GM21447 (cell line): ENCODE measurements around the gene ZFP3.
A peak's percentile ranks its signal among the peaks of the same experiment; 100 is the strongest.
"Not testable (repeated sequence)": the region's sequence is repeated elsewhere in the genome, so short reads cannot be mapped to it uniquely, and the experiment has no call there.

ENCODE experiments used
- ATAC-seq: cut with Tn5 transposase; IDR thresholded peaks from one replicate; pipeline ENCODE4 v1.9.1; 2021; ENCODE audit not compliant: unreplicated experiment

Gene ZFP3

DNA sequence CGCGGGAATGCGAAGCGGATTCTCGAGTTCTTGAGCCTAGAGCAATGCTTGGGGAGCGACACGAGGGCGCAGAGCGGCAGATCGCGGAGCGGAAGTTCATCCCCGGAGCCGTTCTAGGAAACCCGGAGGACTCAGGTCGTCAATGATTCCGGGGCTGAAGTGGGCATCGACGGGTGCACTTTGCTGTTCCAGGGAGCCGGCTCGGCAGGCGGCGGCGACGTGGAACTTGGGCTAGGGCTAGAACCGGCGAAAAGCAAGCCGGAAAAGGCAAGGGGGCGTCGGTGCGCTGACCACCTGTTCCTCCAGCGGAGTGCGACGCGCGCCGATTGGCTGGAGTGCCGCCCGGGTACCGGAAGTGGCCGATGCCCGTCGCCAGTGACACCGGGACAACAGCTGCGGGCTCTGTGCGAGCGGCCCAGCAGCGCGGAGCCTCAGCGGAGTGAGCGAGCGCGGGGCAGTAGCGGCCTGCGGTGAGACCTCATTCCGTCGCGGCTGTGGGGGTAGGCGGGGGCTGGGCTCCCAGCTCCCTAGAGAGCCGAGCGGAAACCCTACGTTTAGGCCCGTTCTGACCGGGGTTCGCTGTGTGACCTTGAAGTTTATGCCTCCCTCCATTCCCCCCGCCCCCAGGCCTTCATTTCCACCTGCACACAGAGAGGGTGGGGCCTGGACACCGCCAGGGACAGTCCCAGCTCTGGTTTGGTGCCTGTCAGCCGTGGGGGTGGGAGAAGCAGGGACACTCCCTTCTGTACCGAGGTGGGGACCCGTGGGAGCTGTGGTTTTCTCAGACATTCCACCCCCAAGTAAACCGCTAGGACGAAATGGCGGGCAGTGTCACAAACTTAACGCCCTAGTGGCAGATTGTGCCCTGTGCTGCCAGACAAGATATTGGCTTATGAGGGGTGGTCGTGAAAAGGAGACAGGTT is at the start of gene ZFP3:
TSS of gene ZFP3 (plus strand) at position 362 of the 923 bp plus-strand sequence. CDS start 13,038 bp downstream, outside the sequence.
- ATAC-seq = peak; percentile 68

DNA sequence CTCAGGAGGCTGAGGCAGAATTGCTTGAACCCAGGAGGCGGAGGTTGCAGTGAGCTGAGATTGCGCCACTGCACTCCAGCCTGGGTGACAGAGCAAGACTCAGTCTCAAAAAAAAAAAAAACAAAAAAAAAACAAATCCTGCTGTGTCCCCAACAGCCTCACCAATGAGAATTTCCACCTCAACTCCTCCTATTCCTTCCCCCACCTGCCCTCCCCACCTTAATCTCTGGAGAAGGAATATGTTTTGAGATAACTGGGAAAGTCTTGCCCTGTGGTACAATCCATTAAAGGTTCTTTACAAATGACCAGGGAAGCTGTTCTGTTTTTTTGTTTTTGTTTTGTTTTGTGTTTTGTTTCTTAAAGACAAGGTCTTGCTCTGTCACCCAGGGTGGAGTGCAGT is 48.1 kb upstream of the ZFP3 start:
- ATAC-seq = not testable (repeated sequence)

DNA sequence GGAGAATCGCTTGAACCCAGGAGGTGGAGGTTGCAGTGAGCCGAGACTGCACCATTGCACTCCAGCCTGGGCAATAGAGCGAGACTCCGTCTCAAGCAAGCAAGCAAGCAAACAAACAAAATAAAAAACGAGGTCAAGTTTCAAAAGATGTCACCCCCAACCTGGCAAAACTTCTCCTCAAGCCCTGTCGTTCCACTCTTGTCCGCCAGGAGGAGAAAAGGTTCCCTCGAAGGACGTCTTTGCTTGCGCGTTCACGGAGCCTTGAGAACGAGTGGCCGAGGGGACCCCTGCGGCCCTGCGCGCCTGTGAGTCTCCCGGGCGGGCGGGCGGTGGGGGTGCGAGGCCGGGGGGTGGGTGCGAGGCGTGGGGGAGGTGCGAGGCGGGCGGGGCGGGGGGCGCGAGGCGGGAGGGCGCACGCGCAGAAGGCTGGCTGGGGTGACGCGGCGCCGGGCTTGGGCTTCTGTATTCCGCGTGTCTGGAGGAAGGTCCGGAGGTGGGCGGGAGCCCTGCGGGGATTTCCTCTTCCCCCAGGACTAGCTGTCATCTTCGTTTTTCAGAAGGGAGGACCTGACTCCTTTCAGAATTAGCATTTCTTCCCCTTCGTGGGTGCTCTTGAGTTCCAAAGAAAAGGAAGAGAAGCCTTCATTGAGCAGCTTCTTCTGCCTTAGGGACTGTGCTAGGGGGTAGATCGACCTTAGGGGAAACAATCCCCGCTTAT is 46.7 kb upstream of the ZFP3 start:
- peak; percentile 63 for ATAC-seq

DNA sequence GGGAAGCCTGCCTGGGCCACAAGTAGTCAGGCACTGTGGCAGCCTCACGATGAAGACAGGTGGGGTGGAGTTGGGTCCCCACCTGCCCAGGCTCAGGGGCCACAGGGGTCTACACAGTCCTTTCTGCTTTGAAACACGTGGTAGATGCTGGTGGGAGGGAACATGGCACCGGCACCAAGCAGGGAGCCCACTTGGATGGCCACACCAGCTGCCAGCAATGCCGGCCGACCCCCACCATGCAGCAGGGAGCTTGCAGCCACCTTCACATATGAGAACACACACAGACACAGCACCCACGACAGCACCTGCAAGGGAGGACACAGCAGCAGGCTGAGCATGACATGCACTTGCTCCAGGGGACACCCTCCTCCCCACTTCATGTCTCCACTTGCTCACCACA is 45.4 kb upstream of the ZFP3 start:
- no peak for ATAC-seq

DNA sequence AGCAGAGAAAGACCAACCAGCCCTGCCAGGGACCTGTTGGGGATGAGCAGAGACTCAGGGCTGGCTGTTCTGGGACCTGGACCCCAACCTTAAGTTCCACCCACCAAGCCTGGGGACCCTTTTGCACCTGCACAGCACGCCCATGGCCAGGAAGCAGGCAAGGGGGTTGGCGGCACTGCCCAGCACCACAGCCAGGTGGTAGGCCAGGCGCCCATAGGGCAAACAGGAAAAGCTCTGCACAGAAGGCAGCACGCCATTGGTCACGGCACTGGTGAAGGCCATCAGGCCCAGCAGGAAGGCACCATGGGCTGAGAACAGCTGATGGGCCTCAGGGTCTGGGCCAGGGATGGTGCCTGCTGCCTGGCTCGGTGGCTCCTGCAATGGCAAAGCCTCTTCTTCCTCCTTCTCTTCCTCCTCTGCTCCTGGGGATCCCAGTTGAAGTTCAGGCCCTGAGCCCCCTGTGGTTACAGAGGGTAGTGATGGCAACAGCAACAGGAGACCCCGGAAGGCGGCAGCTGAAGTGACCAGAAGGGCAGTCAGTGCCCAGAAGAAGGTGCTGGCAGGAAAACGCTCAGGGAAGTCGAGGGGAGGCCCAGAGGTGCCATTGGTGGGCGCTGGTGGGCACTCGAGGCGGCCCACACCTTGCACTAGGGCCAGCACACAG is 44.8 kb upstream of the ZFP3 start:
- no peak for ATAC-seq

DNA sequence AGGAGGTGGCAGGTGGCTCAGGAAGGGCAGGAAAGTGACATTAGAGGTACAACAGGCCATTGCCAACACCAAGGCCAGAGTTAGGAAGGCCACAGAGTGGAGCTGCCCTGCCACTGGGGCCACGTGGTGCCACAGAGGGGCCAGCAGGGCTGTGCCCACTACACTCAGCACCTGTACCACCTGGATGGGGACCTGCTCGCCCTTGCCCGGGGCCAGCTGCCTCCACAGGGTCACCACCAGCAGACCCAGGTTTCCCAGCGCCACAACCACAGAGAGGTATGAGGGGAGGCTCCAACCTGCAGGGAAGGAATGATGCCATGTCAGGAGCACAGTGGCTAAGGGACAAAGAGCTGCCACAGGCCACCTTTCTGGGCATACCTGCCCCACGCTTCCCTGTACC is 44.2 kb upstream of the ZFP3 start:
- no peak for ATAC-seq

DNA sequence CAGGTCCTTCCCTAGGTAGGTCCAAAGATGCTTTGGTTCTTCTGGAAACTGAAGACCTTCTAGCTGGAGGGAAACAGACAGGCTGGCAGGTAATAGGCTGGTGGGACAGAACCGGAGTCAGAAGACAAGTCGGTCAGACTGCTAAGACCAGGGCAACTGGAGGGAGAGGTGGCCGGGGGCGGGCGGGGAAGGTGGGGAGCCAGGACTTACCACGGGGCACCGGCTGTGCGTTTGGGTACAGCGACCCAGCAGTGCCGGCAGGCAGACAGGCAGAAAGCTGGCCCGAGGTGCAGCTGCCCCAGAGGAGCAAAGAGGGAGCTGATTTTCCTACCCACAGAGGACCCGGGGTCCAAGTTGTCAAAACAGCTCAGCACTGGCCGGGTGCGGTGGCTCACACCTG is 43.6 kb upstream of the ZFP3 start:
- no peak for ATAC-seq

DNA sequence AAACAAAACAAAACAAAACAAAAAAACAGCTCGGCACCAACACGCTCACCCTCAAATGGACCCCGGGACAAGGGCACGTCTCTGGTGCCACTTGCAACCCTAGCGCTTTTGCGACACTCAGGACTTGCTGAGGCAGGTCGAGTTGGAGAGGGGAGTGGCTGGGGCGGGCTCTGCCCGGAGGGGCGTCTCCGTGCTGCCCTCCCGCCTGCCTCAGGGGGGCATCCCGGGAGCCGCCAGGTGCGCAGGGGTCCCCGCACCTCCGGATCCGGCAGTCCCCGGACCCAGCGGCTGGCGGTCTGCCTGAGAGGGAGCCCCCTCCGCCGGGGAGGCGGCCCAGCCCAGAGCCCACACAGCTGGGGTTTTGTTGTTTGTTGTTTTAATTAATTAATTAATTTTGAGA is 43.0 kb upstream of the ZFP3 start, which contains the start of gene SLC52A1:
TSS of gene SLC52A1 (minus strand) at position 112 of the 400 bp plus-strand sequence. CDS start 820 bp downstream, outside the sequence.
- no peak for ATAC-seq

DNA sequence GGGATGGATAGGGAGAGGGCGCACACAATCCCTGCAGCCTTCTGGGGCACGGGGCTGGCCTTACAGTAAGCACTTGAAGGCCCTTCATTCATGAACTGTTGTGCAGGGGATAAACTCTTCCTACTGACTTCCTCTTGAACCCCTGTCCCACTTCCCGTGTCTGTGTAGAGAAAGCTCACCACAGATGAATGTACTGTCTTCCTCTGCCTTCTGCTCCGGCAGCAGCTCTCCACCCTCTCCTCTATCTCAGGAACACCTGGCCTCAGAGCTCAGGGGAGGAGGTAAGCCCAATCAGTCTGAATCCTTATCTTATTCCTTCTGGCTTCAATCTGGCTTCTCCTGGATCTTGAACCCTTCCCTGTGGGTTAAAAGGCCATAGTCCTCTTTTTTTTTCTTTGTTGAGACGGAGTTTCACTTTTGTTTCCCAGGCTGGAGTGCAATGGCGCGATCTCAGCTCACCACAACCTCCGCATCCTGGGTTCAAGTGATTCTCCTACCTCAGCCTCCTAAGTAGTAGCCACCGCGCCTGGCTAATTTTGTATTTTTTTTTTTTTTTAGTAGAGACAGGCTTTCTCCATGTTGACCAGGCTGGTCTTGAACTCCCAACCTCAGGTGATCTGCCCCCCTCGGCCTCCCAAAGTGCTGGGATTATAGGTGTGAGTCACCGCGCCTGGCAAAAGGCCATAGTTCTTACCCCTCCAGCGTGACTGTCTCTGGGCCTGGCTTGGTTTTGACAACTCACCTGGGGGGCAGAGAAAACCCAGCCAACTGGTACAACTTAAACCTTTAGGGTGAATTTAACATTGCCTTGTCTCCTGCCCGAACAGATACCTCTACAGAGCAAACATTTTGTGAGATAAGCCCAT is 35.9 kb upstream of the ZFP3 start:
- no peak for ATAC-seq

DNA sequence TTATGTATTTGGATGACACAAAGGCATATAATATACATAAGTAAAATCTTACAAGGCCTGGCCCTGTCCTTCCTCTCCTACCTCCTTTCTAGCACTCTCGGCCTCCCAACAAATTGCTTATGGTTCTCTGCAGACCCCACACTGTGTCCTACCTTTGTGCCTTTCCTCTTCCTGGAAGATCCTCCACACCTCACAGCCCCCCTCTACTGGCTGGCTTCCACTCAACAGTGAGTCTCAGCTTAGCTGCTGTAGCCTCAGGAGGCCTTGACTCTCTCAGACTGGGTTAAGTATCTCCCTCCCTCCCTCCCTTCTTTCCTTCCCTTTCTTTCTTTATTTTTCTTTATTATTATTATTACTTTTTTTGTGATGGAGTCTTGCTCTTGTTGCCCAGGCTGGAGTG is 34.7 kb upstream of the ZFP3 start:
- no peak for ATAC-seq

DNA sequence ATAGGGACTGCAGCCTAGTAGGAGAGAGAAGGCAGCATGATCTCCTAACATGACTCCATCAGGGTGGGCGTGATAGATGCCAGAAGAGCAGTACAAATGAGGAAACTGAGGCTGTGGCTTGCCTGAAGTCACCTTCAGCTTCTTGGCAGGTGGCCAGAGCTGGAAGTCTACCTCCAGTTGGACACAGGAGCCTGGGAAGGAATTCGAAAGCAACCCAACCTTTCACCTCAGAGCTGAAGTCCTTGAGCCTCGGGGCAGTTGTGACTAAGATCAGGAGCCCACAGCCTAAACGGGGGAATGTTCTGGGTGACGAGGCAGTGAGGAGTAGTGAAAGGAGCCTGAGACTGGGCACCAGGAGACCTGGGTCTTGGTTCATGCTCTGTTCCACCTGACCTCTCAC is 33.6 kb upstream of the ZFP3 start:
- ATAC-seq = no peak

DNA sequence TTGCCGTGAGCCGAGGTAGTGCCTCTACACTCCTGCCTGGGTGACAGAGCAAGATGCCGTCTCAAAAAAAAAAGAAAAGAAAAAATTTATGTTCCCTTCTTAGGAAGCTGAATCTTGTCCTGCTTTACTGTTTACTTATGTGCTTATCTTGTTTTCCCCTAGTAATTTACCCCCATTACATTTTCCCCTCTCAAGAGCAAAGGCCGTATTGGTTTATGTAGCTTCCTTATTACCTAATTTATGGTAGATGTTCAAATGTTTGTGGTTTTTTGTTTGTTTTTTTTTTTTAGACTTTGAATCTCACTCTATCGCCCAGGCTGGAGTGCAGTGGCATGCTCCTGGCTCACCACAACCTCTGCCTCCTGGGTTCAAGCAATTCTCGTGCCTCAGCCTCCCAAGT is 32.8 kb upstream of the ZFP3 start:
- no peak for ATAC-seq

DNA sequence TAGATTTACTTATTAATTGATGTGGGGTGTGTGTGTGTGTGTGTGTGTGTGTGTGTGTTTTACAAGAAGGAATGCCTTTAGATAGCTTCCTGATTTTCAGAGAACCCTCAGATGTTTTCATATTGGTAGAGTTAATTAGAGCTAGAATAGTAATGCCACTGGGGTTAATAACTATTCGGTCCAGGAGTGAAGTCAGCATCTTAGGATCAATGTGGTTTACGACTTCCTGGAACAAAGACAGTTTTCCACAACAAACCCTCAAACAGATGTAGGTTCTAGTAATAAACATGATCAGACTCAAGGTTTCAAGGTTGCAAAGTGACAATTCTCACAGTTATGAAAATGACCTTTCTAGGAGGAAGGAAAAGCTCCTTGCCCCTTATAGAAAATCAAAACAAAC is 30.8 kb upstream of the ZFP3 start:
- no peak for ATAC-seq

DNA sequence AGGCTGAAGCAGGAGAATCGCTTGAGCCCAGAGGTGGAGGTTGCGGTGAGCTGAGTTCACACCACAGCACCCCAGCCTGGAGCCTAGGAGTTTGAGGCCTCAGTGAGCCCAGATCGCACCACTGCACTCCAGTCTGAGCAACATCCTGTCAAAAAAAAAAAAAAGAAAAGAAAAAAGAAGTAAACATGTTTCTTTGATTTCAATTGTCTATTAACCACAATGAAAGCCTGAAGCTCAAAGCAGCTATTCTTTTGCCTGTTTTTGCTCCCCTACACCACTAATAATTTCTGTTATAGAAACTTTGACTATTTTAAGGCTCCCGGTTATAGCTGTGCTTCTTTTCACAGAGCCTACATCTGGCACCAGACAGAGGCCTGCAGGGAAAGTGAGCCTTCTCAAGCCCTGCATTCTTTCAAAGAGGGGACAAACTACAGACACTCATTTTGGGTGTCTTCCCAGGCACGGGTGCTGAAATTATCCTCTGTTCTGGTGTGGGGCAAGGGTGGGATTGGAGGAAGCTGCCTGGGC is 28.9 kb upstream of the ZFP3 start:
- ATAC-seq = no peak

DNA sequence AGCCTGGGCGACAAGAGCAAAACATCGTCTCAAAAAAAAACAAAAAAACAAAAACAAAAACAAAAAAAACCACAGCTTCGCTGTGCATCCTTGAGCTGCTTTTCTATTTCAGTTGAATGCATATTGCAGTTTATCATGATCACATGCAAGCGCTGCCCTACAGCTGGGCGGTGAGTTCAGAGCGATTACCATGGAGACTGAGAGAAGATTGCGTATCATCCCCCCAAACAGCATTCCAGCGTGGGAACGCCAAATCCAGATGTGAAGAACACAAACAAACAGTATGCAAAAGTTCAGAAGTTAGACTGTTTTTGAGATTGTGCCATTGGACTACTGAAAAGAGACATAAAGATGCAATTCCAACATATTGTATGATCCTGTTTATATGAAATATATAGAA is 28.0 kb upstream of the ZFP3 start:
- ATAC-seq = no peak

DNA sequence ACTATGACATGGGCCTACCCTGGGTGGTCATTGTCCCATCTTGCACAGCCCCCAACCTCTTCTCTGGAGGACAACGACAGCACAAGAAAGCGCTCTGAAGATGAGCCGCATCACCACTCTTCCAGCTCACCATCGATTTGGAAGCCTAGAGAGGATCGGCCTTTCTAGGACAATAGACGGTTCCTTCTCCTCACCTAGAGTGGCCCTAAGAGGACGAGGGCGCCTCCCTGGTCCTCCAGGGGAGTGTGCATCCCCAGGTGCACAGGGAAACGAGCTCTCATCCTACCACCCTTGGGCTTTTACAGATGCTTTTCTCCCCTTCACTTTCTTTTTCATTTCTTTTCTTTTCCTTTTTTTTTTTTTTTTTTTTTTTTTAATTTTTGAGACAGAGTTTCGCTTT is 22.7 kb upstream of the ZFP3 start:
- ATAC-seq = no peak

DNA sequence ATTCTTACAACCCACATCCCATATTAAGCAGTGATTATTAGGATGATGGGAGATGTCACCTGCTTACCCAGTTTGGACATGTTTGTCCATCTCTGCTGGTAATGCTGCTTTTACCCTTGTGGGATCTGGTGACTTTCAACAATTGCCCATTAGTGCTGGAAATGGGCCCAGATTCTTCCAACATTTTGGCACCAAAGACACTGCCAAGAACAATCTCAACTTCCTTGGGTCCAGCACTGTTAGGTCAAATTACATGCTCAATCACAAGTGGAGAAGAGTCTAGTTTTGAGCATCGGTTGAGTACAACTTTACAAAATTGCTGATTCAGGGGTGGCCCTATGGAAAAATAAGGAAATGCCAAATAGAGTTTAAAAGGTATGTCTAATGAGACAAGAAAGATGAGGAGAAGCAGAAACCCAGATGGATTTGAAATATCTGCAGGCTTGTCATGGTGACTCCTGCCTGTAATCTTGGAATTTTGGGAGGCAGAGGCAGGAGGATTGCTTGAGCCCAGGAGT is 13.0 kb upstream of the ZFP3 start:
- ATAC-seq = no peak

DNA sequence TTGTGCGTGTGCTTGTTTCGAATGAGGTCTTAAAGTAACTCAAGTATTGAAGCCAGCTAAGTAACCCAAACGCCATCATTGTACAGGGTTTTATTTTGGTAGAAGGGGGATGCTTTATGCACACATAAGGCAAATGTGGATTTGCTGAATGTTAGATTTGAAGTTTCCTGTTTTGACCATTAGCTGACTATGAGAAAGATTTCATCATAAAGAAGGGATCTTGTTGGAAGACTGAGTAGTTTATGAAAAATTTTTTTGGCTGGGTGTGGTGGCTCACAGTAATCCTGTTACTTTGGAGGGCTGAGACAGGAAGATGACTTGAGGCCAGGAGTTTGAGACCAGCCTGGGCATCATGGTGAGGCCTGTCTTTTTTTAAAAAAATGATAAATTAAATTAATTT is 10.0 kb upstream of the ZFP3 start:
- ATAC-seq = no peak

DNA sequence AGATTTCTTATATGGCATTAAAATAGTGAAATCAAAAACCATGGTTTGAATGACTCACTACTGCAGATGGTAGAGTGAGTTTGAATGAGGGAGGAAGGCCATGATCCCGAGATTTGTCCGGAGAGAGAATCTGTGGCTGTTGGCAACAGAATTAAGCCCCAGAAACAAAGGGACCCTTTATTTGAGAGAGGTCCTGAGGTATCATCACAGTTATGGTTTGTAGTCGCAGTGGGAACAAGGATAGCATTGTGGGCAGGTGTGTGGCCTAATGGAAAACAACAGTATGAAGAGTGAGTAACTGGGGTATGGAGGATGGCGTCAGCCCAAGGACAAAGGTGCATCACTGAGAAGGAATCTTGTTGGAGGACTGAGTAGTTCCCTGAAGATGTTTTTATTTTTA is 8.5 kb upstream of the ZFP3 start:
- no peak for ATAC-seq

DNA sequence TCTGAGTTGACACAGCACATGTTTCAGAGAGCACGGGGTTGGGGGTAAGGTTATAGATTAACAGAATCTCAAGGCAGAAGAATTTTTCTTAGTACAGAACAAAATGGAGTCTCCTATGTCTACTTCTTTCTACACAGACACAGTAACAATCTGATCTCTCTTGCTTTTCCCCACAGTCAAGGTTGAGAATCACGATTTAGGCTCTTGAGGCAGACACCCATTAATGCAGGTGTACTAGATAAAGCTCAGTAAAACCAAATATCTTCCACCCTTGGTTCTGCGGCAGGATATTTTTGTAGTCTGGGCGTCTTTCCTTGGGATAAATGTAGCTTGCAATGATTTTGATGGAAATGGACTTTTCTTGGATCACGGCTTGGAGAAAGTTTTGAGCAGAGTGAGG is 2.8 kb upstream of the ZFP3 start:
- not testable (repeated sequence) for ATAC-seq
